PC-3 (cell line): ENCODE results near the gene FAM168B.

Experiments used
- CTCF ChIP-seq: fragments of 300-600 bp; sonication (generic); conservative IDR thresholded peaks from 2 replicates; pipeline ENCODE4 v1.5.1; 2017; ENCODE audit warnings: antibody characterized with exemption, low read depth, mild to moderate bottlenecking, low read length
- EZH2 ChIP-seq: fragments of 300-600 bp; sonication (generic); IDR thresholded peaks from one replicate; pipeline ENCODE4 v1.6.1; 2017; ENCODE audit warnings: antibody characterized with exemption, mild to moderate bottlenecking, low read length; ENCODE audit not compliant: unreplicated experiment
- EZH2phosphoT487 ChIP-seq: fragments of 300-600 bp; sonication (generic); IDR thresholded peaks from 2 replicates; pipeline ENCODE4 v1.6.1; 2018; ENCODE audit warnings: mild to moderate bottlenecking, antibody characterized with exemption, low read length, borderline replicate concordance

DNA sequence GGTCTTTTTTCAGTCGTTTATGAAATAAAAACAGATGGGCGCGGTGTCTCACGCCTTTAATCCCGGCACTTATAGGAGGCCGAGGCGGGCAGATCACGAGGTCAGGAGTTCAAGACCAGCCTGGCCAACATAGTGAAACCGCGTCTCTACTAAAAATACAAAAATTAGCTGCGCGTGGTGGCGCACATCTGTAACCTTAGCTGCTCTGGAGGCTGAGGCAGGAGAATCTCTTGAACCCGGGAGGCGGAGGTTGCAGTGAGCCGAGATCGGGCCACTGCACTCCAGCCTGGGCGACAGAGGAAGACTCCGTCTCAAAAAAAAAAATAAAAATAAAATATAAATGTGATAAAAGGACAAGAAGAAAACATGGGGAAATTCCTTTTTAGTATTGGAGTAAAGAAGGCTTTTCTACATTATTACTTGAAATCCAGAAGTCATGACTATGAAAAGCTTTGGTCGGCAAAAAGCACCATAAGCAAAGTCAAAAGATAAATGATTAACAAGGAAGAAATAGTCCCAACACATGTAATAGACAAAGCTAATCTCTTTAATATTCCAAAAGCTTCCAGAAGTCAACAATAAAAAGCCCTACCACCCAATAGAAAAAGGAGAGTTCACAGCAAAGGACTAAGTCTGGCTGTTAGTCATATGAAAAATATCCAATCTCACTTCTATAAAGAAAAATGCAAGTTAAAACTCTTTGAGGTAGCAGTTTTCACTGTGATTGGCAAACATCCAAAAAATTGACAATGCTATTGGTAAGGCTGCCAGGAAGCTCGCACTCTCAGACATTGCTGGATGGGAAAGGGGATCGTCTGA is 1.4 kb upstream of the FAM168B start:
- TF ChIP-seq EZH2phosphoT487, result no peak
- no peak for TF ChIP-seq CTCF
- no peak for TF ChIP-seq EZH2
